K562 treated with DMSO at 1 percent for 4 hours (cell line): ENCODE data around the gene AGK. TPM values are rescaled to one million over a fixed set of nuclear protein-coding genes. Genes with fewer than 3 reads are reported as not detected.

ENCODE experiments used
- total RNA-seq: library from RNA; unstranded; fragments of 300-600 nt; gene quantifications from 2 replicates; pipeline ENCODE4 v1.2.3, GENCODE V29; 2022; ENCODE audit not compliant: insufficient read depth

The AGK gene, protein sequence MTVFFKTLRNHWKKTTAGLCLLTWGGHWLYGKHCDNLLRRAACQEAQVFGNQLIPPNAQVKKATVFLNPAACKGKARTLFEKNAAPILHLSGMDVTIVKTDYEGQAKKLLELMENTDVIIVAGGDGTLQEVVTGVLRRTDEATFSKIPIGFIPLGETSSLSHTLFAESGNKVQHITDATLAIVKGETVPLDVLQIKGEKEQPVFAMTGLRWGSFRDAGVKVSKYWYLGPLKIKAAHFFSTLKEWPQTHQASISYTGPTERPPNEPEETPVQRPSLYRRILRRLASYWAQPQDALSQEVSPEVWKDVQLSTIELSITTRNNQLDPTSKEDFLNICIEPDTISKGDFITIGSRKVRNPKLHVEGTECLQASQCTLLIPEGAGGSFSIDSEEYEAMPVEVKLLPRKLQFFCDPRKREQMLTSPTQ
- total RNA-seq: 26.4 and 27.7 TPM in 2 replicates

DNA sequence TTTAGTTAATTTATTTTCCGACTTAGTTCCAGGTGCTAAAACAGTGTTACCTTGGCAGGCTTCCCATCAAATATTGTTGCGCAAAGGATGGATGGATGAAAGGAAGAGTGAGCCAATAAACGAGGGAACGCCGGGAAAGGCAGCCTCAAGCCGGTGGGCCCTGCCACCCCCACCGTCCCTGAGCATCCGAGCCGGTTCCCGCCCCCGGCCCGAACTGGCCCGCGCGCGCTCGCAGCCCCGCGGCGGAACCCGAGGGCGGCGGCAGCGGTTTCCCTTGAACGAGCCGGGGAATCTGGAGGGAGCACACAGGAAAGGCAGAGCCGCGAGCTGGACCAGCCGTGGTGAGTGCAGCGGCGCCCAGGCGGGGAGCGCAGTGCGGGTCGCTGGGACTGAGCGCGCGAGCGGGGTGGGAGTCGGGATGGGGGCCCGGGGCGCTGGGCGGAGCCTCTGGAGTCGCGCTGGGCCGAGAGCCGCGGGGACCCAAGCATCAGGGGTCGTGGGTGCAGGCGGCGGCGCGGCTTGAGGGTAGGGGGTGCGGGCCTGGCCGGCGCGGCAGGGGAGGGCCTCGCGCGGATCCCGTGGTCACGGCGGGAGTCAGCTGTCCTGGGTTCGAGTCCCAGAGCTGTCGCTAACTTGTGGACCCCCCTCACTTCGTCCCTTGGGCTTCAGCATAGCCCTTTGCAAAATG lies at the start of gene AGK:
AGK (plus strand) TSS at position 317 of the 688 bp plus-strand sequence. CDS start 4,057 bp downstream, outside the sequence.

DNA sequence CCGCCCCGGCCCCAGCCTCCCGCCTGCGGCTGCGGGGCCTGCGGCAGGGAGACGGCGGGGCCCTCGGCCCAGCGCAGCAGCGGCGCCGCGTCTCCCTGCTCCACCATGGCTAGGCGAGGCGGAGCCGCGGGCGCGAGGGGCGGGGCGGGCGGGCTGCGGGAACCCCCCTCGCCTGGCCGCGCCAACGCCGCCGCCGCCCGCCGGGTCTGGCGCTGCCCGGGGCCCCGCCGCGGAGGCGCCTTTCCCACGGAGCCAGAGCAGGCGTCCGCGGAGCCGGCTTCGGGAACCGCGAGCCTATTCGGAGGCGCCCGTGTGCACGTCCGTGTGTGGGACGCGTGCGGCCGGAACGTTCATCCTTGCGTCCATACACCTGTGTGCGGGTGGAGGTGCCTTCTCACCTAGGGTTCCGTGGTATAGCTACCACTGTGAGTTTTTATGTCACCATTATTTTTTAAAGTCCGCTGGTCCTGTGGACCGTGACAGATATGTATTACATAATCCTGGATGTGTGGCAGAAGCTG lies 150.9 kb downstream of the AGK start, which contains the start of gene DENND11:
DENND11 (minus strand) TSS at position 120 of the 521 bp plus-strand sequence; CDS start at position 107, 13 bp downstream.

Other genes with a start within 250 kb of the AGK start
- gene DENND11, start 150.8 kb downstream of the AGK start, total RNA-seq: 0.22 and 0.35 TPM in 2 replicates
- not detected in 2 replicates for gene WEE2, start 156.9 kb downstream of the AGK start, total RNA-seq
- 212 and 245 TPM in 2 replicates for gene SSBP1, start 186.9 kb downstream of the AGK start, total RNA-seq
- not detected in 2 replicates for gene TAS2R3, start 212.7 kb downstream of the AGK start, total RNA-seq
- gene TAS2R4, start 225.3 kb downstream of the AGK start, total RNA-seq: 0.42 TPM in 1 of 2 replicates, not detected in the other
- gene TAS2R5, start 238.8 kb downstream of the AGK start, total RNA-seq: 1.1 and 2.3 TPM in 2 replicates